K562 (cell line): ENCODE measurements around the gene SH3RF1. TPM values are rescaled to one million over a fixed set of nuclear protein-coding genes. Genes with fewer than 3 reads are reported as not detected.

Experiments used
- ATAC-seq: fragments of 200-7000 bp; cut with Tn5 transposase; 3 replicates; pipeline ENCODE4 v1.9.1; 2020; ENCODE audit warnings: moderate library complexity
- BruUV-seq: library from RNA; stranded (reverse); fragments of 400-500 nt; replicated peaks from 2 replicates; lab custom pipeline; 2021; lab: Mats Ljungman, UMichigan
- CTCF ChIA-PET: fragments of 300-600 bp; formaldehyde crosslinking; extraction: SDS; loops from one replicate; lab custom pipeline; 2021; ENCODE audit warnings: low intra/inter-chr PET ratio; lab: Yijun Ruan, JAX
- POLR2A ChIA-PET: fragments of 300-600, 350-650 bp; sonication (Branson Sonifier 250); formaldehyde crosslinking; extraction: SDS; loops from one replicate; lab custom pipeline; 2021; ENCODE audit warnings: antibody characterized with exemption, inconsistent platforms; lab: Yijun Ruan, JAX
- DNase-seq, 4 experiments: peaks; one replicate each; pipeline versions ENCODE4 v3.0.0 to v3.0.0-alpha.2; 2011 to 2018; ENCODE audit warnings: low spot score in 3 of 4, mixed read lengths in 3 of 4; ENCODE audit errors: extremely low read depth in 1 of 4
- FAIRE-seq: peaks from 2 replicates; lab custom pipeline; 2011; peaks lifted over from hg19 to GRCh38; lab: Jason Lieb, UNC
- H2AFZ ChIP-seq: 2 replicates; pipeline ENCODE4 v1.6.0; 2011; ENCODE audit warnings: low read depth, low read length, control low read depth, inconsistent platforms
- H3K27ac ChIP-seq: fragments of 200-600 bp; 3 replicates; pipeline ENCODE4 v1.8.0; 2011; ENCODE audit warnings: low read depth, mild to moderate bottlenecking, control low read depth, inconsistent platforms, low read length, moderate library complexity, mixed read lengths; ENCODE audit errors: extremely low read depth
- H3K27me3 ChIP-seq, 2 experiments: fragments of 300-600 bp in 1 of 2; 2 replicates in 1 of 2; 3 replicates in 1 of 2; pipeline versions ENCODE4 v1.6.0 to v1.8.0; 2011; ENCODE audit warnings: inconsistent platforms in 2 of 2, low read length in 2 of 2, mild to moderate bottlenecking in 1 of 2, mixed read lengths in 1 of 2, moderate library complexity in 1 of 2; ENCODE audit not compliant: control insufficient read depth in 2 of 2, insufficient read depth in 2 of 2
- H3K36me3 ChIP-seq: fragments of 300-600 bp; 3 replicates; pipeline ENCODE4 v1.8.0; 2011; ENCODE audit warnings: mild to moderate bottlenecking, low read length, inconsistent platforms; ENCODE audit not compliant: control insufficient read depth, insufficient read depth
- H3K4me1 ChIP-seq, 2 experiments: fragments of 200-600 bp in 1 of 2; replicated peaks in 1 of 2; 2 replicates in 1 of 2; 3 replicates in 1 of 2; pipeline versions ENCODE4 v1.5.1 to v1.8.0; 2011; ENCODE audit warnings: inconsistent platforms in 2 of 2, low read length in 2 of 2, mild to moderate bottlenecking in 1 of 2, mixed read lengths in 1 of 2, moderate library complexity in 1 of 2; ENCODE audit not compliant: control insufficient read depth in 2 of 2, insufficient read depth in 2 of 2
- H3K4me2 ChIP-seq: 2 replicates; pipeline ENCODE4 v1.6.1; 2011; ENCODE audit warnings: low read length, control low read depth, inconsistent platforms, mixed read lengths; ENCODE audit not compliant: insufficient read depth
- H3K4me3 ChIP-seq: fragments of 200-600 bp; sonication (generic), shearing (Covaris generic); 2 replicates; pipeline ENCODE4 v1.5.1; 2016; ENCODE audit warnings: control low read depth, inconsistent platforms
- H3K79me2 ChIP-seq: fragments of 200-600 bp; 3 replicates; pipeline ENCODE4 v1.8.0; 2011; ENCODE audit warnings: low read length, inconsistent platforms; ENCODE audit not compliant: control insufficient read depth, insufficient read depth
- H3K9ac ChIP-seq, 2 experiments: 2 replicates each; pipeline versions ENCODE4 v1.6.0 to v1.6.1; 2011; ENCODE audit warnings: low read depth in 2 of 2, low read length in 2 of 2, control low read depth in 1 of 2, inconsistent platforms in 1 of 2, mild to moderate bottlenecking in 1 of 2, mixed read lengths in 1 of 2; ENCODE audit not compliant: insufficient read depth in 1 of 2
- H3K9me1 ChIP-seq: one replicate; pipeline ENCODE4 v1.6.0; 2011; ENCODE audit warnings: inconsistent platforms, mild to moderate bottlenecking, low read length, moderate library complexity; ENCODE audit not compliant: control insufficient read depth, insufficient read depth
- H3K9me3 ChIP-seq: replicated peaks from 2 replicates; pipeline ENCODE4 v1.5.1; 2011; ENCODE audit warnings: low read depth, low read length, inconsistent platforms; ENCODE audit not compliant: control insufficient read depth, insufficient read depth
- H4K20me1 ChIP-seq: replicated peaks from 2 replicates; pipeline ENCODE4 v1.6.1; 2011; ENCODE audit warnings: low read length, inconsistent platforms, mixed read lengths; ENCODE audit not compliant: control insufficient read depth, insufficient read depth
- ATF6 ChIP-seq: sonication (generic); formaldehyde crosslinking; IDR thresholded peaks from 2 replicates; pipeline ENCODE4 v1.4.0; 2020; ENCODE audit warnings: mild to moderate bottlenecking, missing genetic modification reagents
- CREM ChIP-seq: IDR thresholded peaks from 2 replicates; pipeline ENCODE4 v1.6.1; 2014; ENCODE audit warnings: antibody characterized with exemption, low read depth
- NFATC3 ChIP-seq: fragments of 450-650 bp; IDR thresholded peaks from 2 replicates; pipeline ENCODE4 v1.6.1; 2017; ENCODE audit warnings: mild to moderate bottlenecking
- NFXL1 ChIP-seq: fragments of 450-650 bp; formaldehyde crosslinking; IDR thresholded peaks from 2 replicates; pipeline ENCODE4 v1.4.0; 2021; ENCODE audit warnings: mild to moderate bottlenecking
- PRPF4 ChIP-seq: fragments of 200-400 bp; formaldehyde crosslinking; IDR thresholded peaks from one replicate; pipeline ENCODE4 v1.6.1; 2017; ENCODE audit warnings: low read length, low read depth, mild to moderate bottlenecking; ENCODE audit not compliant: insufficient read depth, poor library complexity, severe bottlenecking
- ZNF318 ChIP-seq, 2 experiments: fragments of 450-650 bp; IDR thresholded peaks; 2 replicates each; pipeline ENCODE4 v1.6.1; 2016; ENCODE audit warnings: mild to moderate bottlenecking in 2 of 2, borderline replicate concordance in 1 of 2, low read depth in 1 of 2, moderate library complexity in 1 of 2
- WGBS: fragments of 100-300 bp; shearing (Covaris generic); methylation state at CpG from one replicate; pipeline ENCODE4 v1.1.6; 2016; ENCODE audit warnings: low coverage, mixed read lengths; ENCODE audit not compliant: insufficient coverage; ENCODE audit errors: missing lambda C conversion rate; 5-methylcytosine and 5-hydroxymethylcytosine counted together
- in situ Hi-C: fragments of 300-500 bp; cut with MboI; formaldehyde crosslinking; loops from 4 replicates; pipeline ENCODE4 v1.15.0; 2018; ENCODE audit warnings: inconsistent platforms, mixed read lengths
- intact Hi-C: fragments of 100-400 bp; cut with micrococcal nuclease; formaldehyde crosslinking; loops from 2 replicates; pipeline ENCODE4 v1.14.2; 2022
- polyA plus RNA-seq, 8 experiments: library from polyadenylated mRNA; depleted of rRNA in 4 of 8; stranded (reverse) in 5 of 8; unstranded in 3 of 8; fragments of >200 nt; fragmentation: Nextera tagmentation in 2 of 8; fragmentation: Illumina TruSeq in 1 of 8; extraction: Ambion mirVana in 2 of 8; extraction: Trizol in 1 of 8; gene quantifications; 2 replicates each; pipeline versions ENCODE4 v1.2.1 to v1.2.3, GENCODE V29; 2011 to 2014; ENCODE audit warnings: inconsistent platforms in 1 of 8, missing spikeins in 1 of 8
- total RNA-seq, 7 experiments: library from RNA; depleted of rRNA in 6 of 7; stranded (reverse); fragments of >200 nt in 6 of 7; fragmentation: Illumina TruSeq in 2 of 7; extraction: Trizol in 2 of 7; gene quantifications; 2 replicates each; pipeline versions ENCODE4 v1.2.1 to v1.2.3, GENCODE V29; 2011 to 2021; ENCODE audit warnings: low replicate concordance in 1 of 7
- TF ChIP-seq, protein P1 (sequence below): fragments of 200-800 bp; sonication (Bioruptor generic); IDR thresholded peaks from 2 replicates; pipeline ENCODE4 v1.6.1; 2017; ENCODE audit warnings: missing genetic modification characterization, missing compliant biosample characterization

Gene SH3RF1
- total and polyA plus RNA-seq, 9 of the 15 experiments (the other 6 are each of a cell fraction or from before 2014, with no cell fraction given), result 0.04 to 0.16 (median 0.11) TPM; not detected in 6

GRCh38 chr4:169266081-169266480 is 4.7 kb downstream of the SH3RF1 start:
- Histone ChIP-seq H3K9me3 (no peaks in the 10 kb centered on the region), H3K79me2 (no peaks in the 10 kb centered on the region), H3K4me1 (peaks cover 0 to 12% of the 10 kb centered on the region in 2 experiments; a peak in 2 of 5 replicates), H3K27ac (no peak overlapping the region), H3K9me1 (no peaks in the 10 kb centered on the region), H4K20me1 (no peaks in the 10 kb centered on the region), H3K27me3 (peaks cover 17 to 22% of the 10 kb centered on the region in 2 experiments; a peak in 4 of 5 replicates), H3K9ac (no peak overlapping the region), H3K36me3 (no peaks in the 10 kb centered on the region), H2AFZ (no peak overlapping the region), H3K4me2 (no peak overlapping the region), H3K4me3 (no peak overlapping the region)
- in situ Hi-C loops, result no loop called here
- FAIRE-seq (no peak), DNase-seq (no peak), ATAC-seq (no peak)
- ChIA-PET POLR2A (no interaction called here), CTCF (no interaction called here)
- BruUV-seq, result no TSS peak
- WGBS, result 1% methylated on average over 4 of the region's 4 CpGs
- intact Hi-C loops, result no loop called here
- TF ChIP-seq, protein P1, sequence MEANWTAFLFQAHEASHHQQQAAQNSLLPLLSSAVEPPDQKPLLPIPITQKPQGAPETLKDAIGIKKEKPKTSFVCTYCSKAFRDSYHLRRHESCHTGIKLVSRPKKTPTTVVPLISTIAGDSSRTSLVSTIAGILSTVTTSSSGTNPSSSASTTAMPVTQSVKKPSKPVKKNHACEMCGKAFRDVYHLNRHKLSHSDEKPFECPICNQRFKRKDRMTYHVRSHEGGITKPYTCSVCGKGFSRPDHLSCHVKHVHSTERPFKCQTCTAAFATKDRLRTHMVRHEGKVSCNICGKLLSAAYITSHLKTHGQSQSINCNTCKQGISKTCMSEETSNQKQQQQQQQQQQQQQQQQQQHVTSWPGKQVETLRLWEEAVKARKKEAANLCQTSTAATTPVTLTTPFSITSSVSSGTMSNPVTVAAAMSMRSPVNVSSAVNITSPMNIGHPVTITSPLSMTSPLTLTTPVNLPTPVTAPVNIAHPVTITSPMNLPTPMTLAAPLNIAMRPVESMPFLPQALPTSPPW (CRISPR knock-in tag), result no peak
- TF ChIP-seq PRPF4 (no peak), NFATC3 (no peak), ZNF318 (IDR thresholded peaks at IDR 0.05; ENCODE audit: borderline replicate concordance in 1 of 2, low read depth in 1 of 2) (no peak), NFXL1 (no peak), ATF6 (CRISPR knock-in tag) (no peak), CREM (no peak)
